Measurements from ENCODE around the gene RHOG. TPM values are rescaled to one million over a fixed set of nuclear protein-coding genes. Genes with fewer than 3 reads are reported as not detected.

The RHOG gene
- total RNA-seq, 1 experiment from 2014 or later: 31.2 TPM

DNA sequence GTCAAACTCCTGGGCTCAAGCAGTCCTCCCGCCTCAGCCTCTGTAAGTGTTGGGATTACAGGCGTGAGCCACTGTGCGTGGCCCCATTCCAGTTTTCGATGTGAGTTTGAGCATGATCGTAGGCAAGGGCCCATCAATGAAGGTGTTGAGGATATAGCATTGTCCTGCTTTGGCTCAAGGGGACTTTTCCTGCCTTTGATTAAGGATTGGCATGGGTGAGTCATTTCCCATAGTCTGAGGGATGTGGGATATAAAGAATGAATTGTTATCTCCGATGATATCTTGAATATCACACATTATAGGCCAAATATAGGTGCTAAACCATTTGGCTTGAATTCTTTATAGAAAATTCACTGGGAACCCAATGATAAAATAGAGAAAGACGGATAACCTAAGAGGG, 45.1 kb upstream of the RHOG start:
- DNase-seq: peak; percentile 42
- peak overlapping the region; percentile 88 for H3K27ac Mint-ChIP-seq (ENCODE audit: unreplicated experiment)
- intact Hi-C loops (cut with micrococcal nuclease; ENCODE audit: unreplicated experiment): no loop called here
- BruUV-seq (replicated peaks): no TSS peak
- CTCF ChIA-PET: interaction anchor here (1.0 to 2.2 kb wide), 2 partner anchors 31 to 37 kb away, joined by 3 to 8 read pairs; partner anchors contain the start of gene STIM1
- H3K4me1 Mint-ChIP-seq (ENCODE audit: low read depth, unreplicated experiment): peaks cover 49% of the 10 kb centered on the region
- H3K4me3 Mint-ChIP-seq (ENCODE audit: low read depth, unreplicated experiment): peak overlapping the region; percentile 37
- H3K9me3 Mint-ChIP-seq (ENCODE audit: low read depth, unreplicated experiment): no peaks in the 10 kb centered on the region
- H3K27me3 Mint-ChIP-seq (ENCODE audit: unreplicated experiment): no peaks in the 10 kb centered on the region
- TF ChIP-seq CTCF (IDR thresholded peaks at IDR 0.05; ENCODE audit: unreplicated experiment): no peak
- peaks cover 8% of the 10 kb centered on the region for H3K36me3 Mint-ChIP-seq (ENCODE audit: insufficient read depth, unreplicated experiment)

DNA sequence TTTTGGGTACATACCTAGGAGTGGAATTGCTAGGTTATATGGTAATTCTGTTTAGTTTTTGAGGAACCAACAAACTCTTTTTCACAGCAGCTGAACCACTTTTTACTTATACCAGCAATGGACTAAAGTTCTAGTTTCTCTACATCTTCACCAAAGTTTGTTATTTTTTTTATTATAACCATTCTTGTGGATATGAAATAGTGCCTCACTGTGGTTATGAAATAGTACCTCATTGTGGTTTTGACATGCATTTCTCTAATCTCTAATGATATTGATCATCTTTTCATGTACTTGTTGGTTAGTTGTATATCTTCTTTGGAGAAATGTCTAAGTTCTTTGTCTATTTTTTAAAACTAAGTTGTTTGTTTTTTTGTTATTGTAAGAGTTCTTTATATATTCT, 41.9 kb upstream of the RHOG start:
- CTCF ChIA-PET: interaction anchor here (0.7 kb wide), 1 partner anchor 22 kb away, joined by 7 read pairs; no protein-coding TSS in a partner anchor
- H3K4me1 Mint-ChIP-seq (ENCODE audit: low read depth, unreplicated experiment): peaks cover 70% of the 10 kb centered on the region
- TF ChIP-seq CTCF (IDR thresholded peaks at IDR 0.05; ENCODE audit: unreplicated experiment): no peak
- H3K4me3 Mint-ChIP-seq (ENCODE audit: low read depth, unreplicated experiment): no peak overlapping the region
- peaks cover 13% of the 10 kb centered on the region for H3K36me3 Mint-ChIP-seq (ENCODE audit: insufficient read depth, unreplicated experiment)
- no peaks in the 10 kb centered on the region for H3K9me3 Mint-ChIP-seq (ENCODE audit: low read depth, unreplicated experiment)
- no peak overlapping the region for H3K27ac Mint-ChIP-seq (ENCODE audit: unreplicated experiment)
- no peaks in the 10 kb centered on the region for H3K27me3 Mint-ChIP-seq (ENCODE audit: unreplicated experiment)
- BruUV-seq (replicated peaks): no TSS peak
- DNase-seq: no peak
- intact Hi-C loops (cut with micrococcal nuclease; ENCODE audit: unreplicated experiment): no loop called here

GRCh38 chr11:3880724-3881123, 40.0 kb upstream of the RHOG start:
- Mint-ChIP-seq H3K27me3 (ENCODE audit: unreplicated experiment) (no peaks in the 10 kb centered on the region), H3K4me3 (ENCODE audit: low read depth, unreplicated experiment) (peak overlapping the region; percentile 17), H3K27ac (ENCODE audit: unreplicated experiment) (peak overlapping the region; percentile 64), H3K4me1 (ENCODE audit: low read depth, unreplicated experiment) (peaks cover 66% of the 10 kb centered on the region), H3K36me3 (ENCODE audit: insufficient read depth, unreplicated experiment) (peaks cover 6% of the 10 kb centered on the region), H3K9me3 (ENCODE audit: low read depth, unreplicated experiment) (no peaks in the 10 kb centered on the region)
- no TSS peak for BruUV-seq (replicated peaks)
- DNase-seq: no peak
- intact Hi-C loops (cut with micrococcal nuclease; ENCODE audit: unreplicated experiment): no loop called here
- CTCF ChIA-PET: interaction anchor here (0.7 to 1.2 kb wide), 2 partner anchors 26 to 80 kb away, joined by 4 to 7 read pairs; partner anchors contain the start of gene STIM1
- no peak for TF ChIP-seq CTCF (IDR thresholded peaks at IDR 0.05; ENCODE audit: unreplicated experiment)

DNA sequence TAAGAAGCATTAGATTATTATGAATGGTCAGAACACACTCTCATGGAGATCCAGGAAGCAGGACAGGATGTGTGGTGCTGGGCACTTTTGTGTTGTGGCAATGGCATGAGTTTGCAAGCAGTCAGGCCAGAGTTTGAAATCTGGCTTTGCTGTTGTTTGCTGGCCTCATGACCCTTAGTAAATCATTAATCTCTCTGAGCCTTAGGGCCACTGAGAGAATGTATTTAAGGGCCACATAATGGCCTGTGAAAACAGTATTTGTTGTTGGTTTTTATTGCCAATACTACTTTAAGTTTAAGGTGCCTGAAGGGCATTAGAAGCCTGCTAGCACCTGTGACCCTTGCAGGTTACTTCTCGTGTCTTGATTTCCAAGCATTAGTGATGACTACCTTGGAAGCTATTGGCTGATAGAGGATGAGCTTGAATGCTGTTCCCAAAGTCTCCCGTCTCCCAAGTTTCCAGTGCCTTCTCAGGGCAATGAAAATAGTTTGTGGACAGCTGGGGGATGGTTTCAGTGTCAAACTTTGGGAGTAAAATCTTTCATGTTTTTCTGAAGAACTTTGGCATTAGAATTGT, 39.3 kb upstream of the RHOG start:
- DNase-seq: peak; percentile 40
- intact Hi-C loops (cut with micrococcal nuclease; ENCODE audit: unreplicated experiment): loop anchor here (2.0 to 5.0 kb wide), 2 partner anchors 25 to 42 kb away; no protein-coding TSS in a partner anchor
- BruUV-seq (replicated peaks): no TSS peak
- peaks cover 64% of the 10 kb centered on the region for H3K4me1 Mint-ChIP-seq (ENCODE audit: low read depth, unreplicated experiment)
- H3K4me3 Mint-ChIP-seq (ENCODE audit: low read depth, unreplicated experiment): peak overlapping the region; percentile 17
- peaks cover 6% of the 10 kb centered on the region for H3K36me3 Mint-ChIP-seq (ENCODE audit: insufficient read depth, unreplicated experiment)
- H3K27ac Mint-ChIP-seq (ENCODE audit: unreplicated experiment): peak overlapping the region; percentile 72
- no peaks in the 10 kb centered on the region for H3K9me3 Mint-ChIP-seq (ENCODE audit: low read depth, unreplicated experiment)
- CTCF ChIA-PET: interaction anchor here (0.7 to 1.2 kb wide), 2 partner anchors 25 to 80 kb away, joined by 4 to 7 read pairs; partner anchors contain the start of gene STIM1
- no peak for TF ChIP-seq CTCF (IDR thresholded peaks at IDR 0.05; ENCODE audit: unreplicated experiment)
- H3K27me3 Mint-ChIP-seq (ENCODE audit: unreplicated experiment): no peaks in the 10 kb centered on the region
